Thymus (tissue), 11 donors: ENCODE measurements around the gene EHD2. TPM values are rescaled to one million over a fixed set of nuclear protein-coding genes. Genes with fewer than 3 reads are reported as not detected.
A peak's percentile ranks its signal among the peaks of the same experiment; 100 is the strongest.

Experiments
- DNase-seq, 9 donors: peaks; one replicate each; pipeline ENCODE4 v3.0.0-alpha.2; 2013; ENCODE audit warnings: low spot score in 9 of 9, low read depth in 6 of 9, missing footprints in 1 of 9
- H3K27ac ChIP-seq, 2 donors: one replicate each; pipeline ENCODE4 v1.5.1; 2013; ENCODE audit warnings: control low read depth in 1 of 2, low read depth in 1 of 2, low read length in 1 of 2, mild to moderate bottlenecking in 1 of 2, moderate library complexity in 1 of 2
- H3K27me3 ChIP-seq, 2 donors: one replicate each; pipeline ENCODE4 v1.5.1; 2013; ENCODE audit warnings: low read length in 1 of 2; ENCODE audit not compliant: control insufficient read depth in 2 of 2, insufficient read depth in 1 of 2
- H3K36me3 ChIP-seq, 2 donors: one replicate each; pipeline ENCODE4 v1.5.1; 2013; ENCODE audit warnings: low read length in 1 of 2, mild to moderate bottlenecking in 1 of 2, moderate library complexity in 1 of 2; ENCODE audit not compliant: control insufficient read depth in 2 of 2, insufficient read depth in 2 of 2
- H3K4me1 ChIP-seq, 2 donors: one replicate each; pipeline ENCODE4 v1.5.1; 2013; ENCODE audit warnings: low read length in 2 of 2; ENCODE audit not compliant: control insufficient read depth in 2 of 2, insufficient read depth in 2 of 2
- H3K4me3 ChIP-seq, 2 donors: one replicate each; pipeline ENCODE4 v1.5.1; 2013; ENCODE audit warnings: low read length in 2 of 2, control low read depth in 1 of 2, mild to moderate bottlenecking in 1 of 2
- H3K9me3 ChIP-seq, 2 donors: one replicate each; pipeline ENCODE4 v1.5.1; 2013; ENCODE audit warnings: low read length in 1 of 2, mild to moderate bottlenecking in 1 of 2; ENCODE audit not compliant: control insufficient read depth in 2 of 2, insufficient read depth in 1 of 2
- WGBS: extraction: QIAGEN DNeasy Blood & Tissue Kit; methylation state at CpG from one replicate; pipeline ENCODE4 v1.1.7; 2013; 5-methylcytosine and 5-hydroxymethylcytosine counted together
- polyA plus RNA-seq: library from polyadenylated mRNA; stranded (reverse); fragments of 200-250 nt; gene quantifications from one replicate; pipeline ENCODE4 v1.2.3, GENCODE V29; 2013
- total RNA-seq: library from RNA; stranded (reverse); fragments of 120-200 nt; gene quantifications from one replicate; pipeline ENCODE4 v1.2.4, GENCODE V29; 2013
- donor health status: healthy.

Gene EHD2
- total and polyA plus RNA-seq, 2 donors = 1.9 to 14.2 TPM

DNA sequence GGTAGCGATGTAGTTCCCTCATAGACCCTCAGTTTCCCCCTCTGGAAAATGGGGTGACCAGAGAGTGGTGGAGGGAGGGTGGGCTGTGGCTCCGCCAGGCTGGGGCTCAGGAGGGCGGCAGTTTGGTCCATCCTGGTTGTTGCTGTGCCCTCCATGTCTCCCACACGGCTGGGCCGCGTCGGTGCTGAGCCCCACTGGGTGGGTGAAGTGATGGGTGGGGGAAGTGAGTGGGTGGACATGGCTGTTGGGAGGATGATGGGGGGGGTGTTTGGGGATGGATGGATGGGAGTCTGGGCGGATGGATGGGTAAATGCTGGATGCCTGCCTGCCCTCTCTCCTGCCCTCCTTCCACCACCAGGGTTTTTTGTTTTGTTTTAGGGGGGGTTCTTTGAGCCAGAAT lies 16.6 kb upstream of the EHD2 start:
- DNase-seq = no peak
- Histone ChIP-seq H3K4me3 (no peak overlapping the region), H3K36me3 (peaks cover 32 to 48% of the 10 kb centered on the region in 2 donors), H3K4me1 (no peaks in the 10 kb centered on the region), H3K27ac (no peak overlapping the region), H3K9me3 (no peaks in the 10 kb centered on the region), H3K27me3 (no peaks in the 10 kb centered on the region)
- WGBS = 94% methylated on average over 8 of the region's 8 CpGs

DNA sequence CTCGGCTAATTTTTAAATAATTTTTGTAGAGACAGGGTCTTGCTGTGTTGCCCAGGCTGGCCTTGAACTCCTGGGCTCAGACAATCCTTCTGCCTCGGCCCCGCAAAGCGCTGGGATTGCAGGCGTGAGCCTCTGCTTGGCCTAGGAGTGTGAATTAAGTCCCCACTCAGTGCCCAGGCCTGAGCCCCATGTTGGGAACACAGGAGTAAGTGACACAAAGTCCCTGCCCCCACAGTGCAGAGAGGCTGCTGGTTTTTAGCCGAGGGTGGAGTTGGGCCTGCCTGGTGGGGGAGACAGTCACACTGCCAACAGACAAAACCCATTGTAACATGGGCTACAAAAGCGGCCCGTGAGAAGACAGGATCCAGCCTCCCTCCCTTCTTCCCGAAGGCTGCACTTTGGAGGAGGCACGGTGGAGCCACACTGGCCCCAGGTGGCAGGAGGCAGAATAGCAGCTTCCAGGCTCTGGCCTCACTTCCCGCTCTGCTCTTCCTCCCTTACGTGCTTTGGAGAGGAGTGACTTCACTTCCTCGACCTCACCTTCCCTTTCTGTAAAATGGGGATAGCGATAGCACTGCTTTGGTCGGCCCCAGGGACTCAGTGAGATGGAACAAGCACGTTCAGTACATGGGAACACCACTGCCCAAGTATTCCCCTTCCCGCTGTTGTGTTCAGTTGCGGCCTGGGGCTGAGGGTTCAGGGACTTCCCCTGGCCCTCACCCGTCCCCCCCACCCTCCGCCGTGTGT lies 15.2 kb upstream of the EHD2 start:
- 68% methylated on average over 21 of the region's 21 CpGs for WGBS
- H3K9me3 ChIP-seq = no peaks in the 10 kb centered on the region
- H3K36me3 ChIP-seq = peaks cover 32 to 49% of the 10 kb centered on the region in 2 donors
- DNase-seq = peak in 8 of 9 donors; percentile 22 to 62 (median 34)
- no peak overlapping the region for H3K4me3 ChIP-seq
- no peak overlapping the region for H3K27ac ChIP-seq
- H3K27me3 ChIP-seq = no peaks in the 10 kb centered on the region
- H3K4me1 ChIP-seq = no peaks in the 10 kb centered on the region

DNA sequence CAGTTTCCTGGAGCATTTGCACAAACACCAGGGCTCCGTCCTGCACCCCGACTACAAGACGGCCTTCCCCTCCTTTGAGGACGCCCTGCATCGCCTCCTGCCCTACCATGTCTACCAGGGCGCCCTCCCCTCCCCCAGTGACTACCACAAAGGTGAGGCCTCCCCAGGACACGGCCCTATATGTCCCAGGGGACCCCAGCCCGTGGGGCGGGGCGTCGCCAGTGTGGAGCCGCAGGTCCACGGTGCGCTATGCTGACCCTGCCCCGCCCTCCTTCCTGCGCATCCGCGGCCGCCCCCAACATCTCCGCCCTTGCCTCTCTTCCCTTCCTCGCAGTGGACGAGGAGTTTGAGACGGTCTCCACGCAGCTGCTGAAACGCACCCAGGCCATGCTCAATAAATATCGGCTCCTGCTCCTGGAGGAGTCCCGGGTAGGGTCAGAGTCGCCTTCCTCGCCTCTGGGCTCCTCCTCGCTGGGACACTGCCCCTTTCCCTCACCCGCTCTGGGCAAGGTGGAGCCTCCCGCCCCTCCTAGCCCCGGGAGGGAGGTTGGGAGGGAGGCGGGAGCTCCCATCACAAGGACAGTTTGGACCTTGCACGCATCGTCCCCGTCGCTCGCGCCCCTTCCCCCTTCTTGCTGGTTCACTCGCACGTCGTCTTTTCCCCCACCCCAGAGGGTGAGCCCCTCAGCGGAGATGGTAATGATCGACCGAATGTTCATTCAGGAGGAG lies 14.4 kb upstream of the EHD2 start:
- no peaks in the 10 kb centered on the region for H3K27me3 ChIP-seq
- peaks cover 33 to 50% of the 10 kb centered on the region in 2 donors for H3K36me3 ChIP-seq
- no peak overlapping the region for H3K27ac ChIP-seq
- no peak for DNase-seq
- H3K4me3 ChIP-seq = no peak overlapping the region
- no peaks in the 10 kb centered on the region for H3K9me3 ChIP-seq
- 98% methylated on average over 46 of the region's 46 CpGs for WGBS
- H3K4me1 ChIP-seq = no peaks in the 10 kb centered on the region

DNA sequence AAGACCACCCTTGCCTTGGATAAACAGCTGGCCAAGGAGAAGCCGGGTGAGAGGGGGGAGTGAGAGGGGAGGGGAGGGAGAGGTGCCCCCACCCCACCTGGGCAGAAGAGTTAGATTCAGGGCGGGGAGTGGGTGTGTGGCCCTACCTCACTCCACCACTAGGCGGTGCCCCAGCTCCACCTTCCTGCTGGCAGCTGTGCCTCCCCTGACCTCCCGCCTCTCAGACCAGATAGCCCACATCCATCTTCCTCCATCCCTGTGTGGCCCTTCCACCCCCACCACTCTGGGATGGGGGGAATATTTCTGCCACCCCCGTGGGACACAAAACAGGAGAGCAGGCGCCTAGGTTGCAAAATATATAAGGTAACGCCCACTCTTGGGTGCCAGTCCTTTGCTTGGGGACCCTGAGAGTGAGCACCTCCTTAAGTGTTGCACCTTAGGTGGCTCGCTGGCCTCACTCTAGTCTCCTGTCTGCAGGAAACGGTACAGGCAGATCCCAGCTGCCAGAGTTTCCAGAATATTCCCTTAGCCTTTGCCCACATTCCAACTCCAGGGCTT lies 13.8 kb upstream of the EHD2 start:
- no peaks in the 10 kb centered on the region for H3K4me1 ChIP-seq
- H3K27me3 ChIP-seq = no peaks in the 10 kb centered on the region
- no peaks in the 10 kb centered on the region for H3K9me3 ChIP-seq
- 88% methylated on average over 9 of the region's 9 CpGs for WGBS
- H3K4me3 ChIP-seq = no peak overlapping the region
- H3K27ac ChIP-seq = no peak overlapping the region
- peak in 4 of 9 donors; percentile 19 to 36 (median 30) for DNase-seq
- peaks cover 33 to 50% of the 10 kb centered on the region in 2 donors for H3K36me3 ChIP-seq

DNA sequence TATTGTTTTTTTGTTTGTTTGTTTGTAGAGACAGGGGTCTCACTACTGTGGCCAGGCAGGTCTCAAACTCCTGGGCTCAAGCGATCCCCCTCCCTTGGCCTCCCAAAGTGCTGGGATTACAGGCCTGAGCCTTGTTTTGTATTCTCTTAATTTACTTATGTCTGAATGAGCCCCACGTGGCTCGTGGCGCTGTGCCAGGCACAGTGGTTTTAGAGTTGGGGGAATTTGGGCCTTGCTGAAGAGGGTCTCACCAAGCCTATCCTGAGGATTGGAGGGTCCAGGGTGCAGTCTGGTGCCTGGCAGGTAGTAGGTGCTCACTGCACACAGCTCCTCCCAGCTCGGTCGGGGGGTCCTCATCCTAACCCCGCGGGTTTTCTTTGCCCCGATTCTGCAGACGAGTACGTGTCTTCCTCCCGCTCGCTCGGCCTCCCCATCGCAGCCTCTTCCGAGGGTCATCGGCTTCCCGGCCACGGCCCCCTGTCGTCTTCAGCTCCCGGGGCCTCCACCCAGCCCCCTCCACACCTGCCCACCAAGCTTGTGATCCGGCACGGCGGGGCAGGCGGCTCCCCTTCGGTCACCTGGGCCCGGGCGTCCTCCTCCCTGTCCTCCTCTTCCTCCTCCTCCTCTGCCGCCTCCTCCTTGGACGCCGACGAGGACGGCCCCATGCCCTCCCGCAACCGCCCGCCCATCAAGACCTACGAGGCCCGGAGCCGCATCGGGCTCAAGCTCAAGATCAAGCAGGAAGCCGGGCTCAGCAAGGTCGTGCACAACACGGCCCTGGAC lies 12.1 kb upstream of the EHD2 start:
- 98% methylated on average over 43 of the region's 43 CpGs for WGBS

DNA sequence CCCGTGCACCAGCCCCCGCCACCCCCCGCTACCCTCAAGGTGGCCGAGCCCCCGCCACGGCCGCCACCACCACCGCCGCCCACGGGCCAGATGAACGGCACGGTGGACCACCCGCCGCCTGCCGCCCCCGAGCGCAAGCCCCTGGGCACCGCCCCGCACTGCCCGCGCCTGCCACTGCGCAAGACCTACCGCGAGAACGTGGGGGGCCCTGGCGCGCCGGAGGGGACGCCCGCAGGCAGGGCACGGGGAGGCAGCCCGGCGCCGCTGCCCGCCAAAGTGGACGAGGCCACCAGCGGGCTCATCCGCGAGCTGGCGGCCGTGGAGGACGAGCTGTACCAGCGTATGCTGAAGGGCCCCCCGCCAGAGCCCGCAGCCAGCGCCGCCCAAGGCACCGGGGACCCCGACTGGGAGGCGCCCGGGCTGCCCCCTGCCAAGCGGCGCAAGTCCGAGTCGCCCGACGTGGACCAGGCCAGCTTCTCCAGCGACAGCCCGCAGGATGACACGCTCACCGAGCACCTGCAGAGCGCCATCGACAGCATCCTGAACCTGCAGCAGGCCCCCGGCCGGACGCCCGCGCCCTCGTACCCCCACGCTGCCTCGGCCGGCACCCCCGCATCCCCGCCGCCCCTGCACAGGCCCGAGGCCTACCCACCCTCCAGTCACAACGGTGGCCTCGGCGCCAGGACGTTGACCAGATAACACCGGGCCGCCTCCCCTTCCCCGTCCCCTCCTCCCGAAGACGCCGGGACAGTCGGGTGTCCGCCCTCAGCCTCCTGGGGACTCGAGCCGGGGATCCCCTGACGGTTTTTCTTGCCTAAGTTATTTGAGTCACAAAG lies 11.3 kb upstream of the EHD2 start:
- Histone ChIP-seq H3K27me3 (peaks cover 0 to 2% of the 10 kb centered on the region in 2 donors), H3K4me1 (no peaks in the 10 kb centered on the region), H3K4me3 (no peak overlapping the region), H3K27ac (no peak overlapping the region), H3K36me3 (peaks cover 33 to 40% of the 10 kb centered on the region in 2 donors), H3K9me3 (no peaks in the 10 kb centered on the region)
- WGBS = 98% methylated on average over 91 of the region's 91 CpGs
- no peak for DNase-seq

More for the DNA sequence above, 12.1 kb upstream of the EHD2 start:
- DNase-seq = no peak
- Histone ChIP-seq H3K27ac (no peak overlapping the region), H3K4me3 (no peak overlapping the region), H3K4me1 (no peaks in the 10 kb centered on the region), H3K9me3 (no peaks in the 10 kb centered on the region), H3K27me3 (no peaks in the 10 kb centered on the region), H3K36me3 (peaks cover 33 to 45% of the 10 kb centered on the region in 2 donors)

DNA sequence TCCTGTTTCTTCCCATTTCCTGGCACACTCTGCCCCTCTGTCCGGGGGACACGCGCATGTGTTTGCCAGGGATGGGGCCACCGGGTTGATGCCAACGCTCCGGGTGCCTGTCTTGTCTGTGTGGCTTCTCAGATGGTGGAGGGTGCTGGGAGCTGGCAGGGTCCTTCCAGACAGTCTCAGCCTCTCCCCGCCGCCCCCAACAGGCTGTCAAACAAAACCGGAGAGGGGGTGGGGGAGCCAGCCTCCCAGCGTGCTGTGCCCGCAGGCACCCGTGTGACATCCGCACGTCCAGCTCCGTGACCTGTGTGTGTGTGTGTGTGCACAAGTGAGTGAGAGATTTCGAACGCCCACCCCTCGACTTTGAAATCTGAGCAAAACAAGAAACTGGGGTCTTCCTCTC lies 10.6 kb upstream of the EHD2 start:
- H3K36me3 ChIP-seq = peaks cover 33 to 40% of the 10 kb centered on the region in 2 donors
- H3K4me3 ChIP-seq = no peak overlapping the region
- no peak for DNase-seq
- no peak overlapping the region for H3K27ac ChIP-seq
- H3K4me1 ChIP-seq = no peaks in the 10 kb centered on the region
- peaks cover 0 to 5% of the 10 kb centered on the region in 2 donors for H3K27me3 ChIP-seq
- 89% methylated on average over 18 of the region's 18 CpGs for WGBS
- no peaks in the 10 kb centered on the region for H3K9me3 ChIP-seq

DNA sequence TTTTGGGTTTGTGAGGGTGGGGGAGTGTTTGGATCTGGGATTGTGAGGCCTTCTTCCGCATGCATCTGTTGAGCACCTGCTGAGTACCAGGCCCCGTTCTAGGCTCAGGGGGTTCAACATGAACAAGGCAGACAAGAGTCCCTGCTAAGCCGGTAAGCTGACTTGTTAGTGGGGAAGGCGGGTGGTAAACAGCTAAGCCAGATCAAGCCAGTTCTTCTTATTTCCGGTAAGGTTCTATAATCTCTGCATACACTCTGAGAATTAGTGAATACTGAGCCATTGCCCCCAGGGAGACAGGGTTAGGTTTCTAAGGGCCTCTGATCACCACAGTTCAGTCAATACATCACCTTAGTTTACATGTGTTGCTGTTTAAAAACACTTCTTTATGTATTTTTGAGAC lies 9.9 kb upstream of the EHD2 start:
- DNase-seq = no peak
- H3K36me3 ChIP-seq = peaks cover 31 to 39% of the 10 kb centered on the region in 2 donors
- no peak overlapping the region for H3K4me3 ChIP-seq
- H3K27me3 ChIP-seq = peaks cover 0 to 8% of the 10 kb centered on the region in 2 donors
- no peaks in the 10 kb centered on the region for H3K9me3 ChIP-seq
- H3K27ac ChIP-seq = no peak overlapping the region
- 98% methylated on average over 5 of the region's 5 CpGs for WGBS
- H3K4me1 ChIP-seq = no peaks in the 10 kb centered on the region
